K562 (cell line): ENCODE results near the gene SMAD7. TPM values are rescaled to one million over a fixed set of nuclear protein-coding genes. Genes with fewer than 3 reads are reported as not detected.

Experiments used
- BHLHE40 ChIP-seq: IDR thresholded peaks from 2 replicates; pipeline ENCODE4 v1.6.1; 2011; ENCODE audit warnings: low read length, improper control_type of control experiment
- BRD4 ChIP-seq: fragments of 200-600 bp; sonication (generic); IDR thresholded peaks from 2 replicates; pipeline ENCODE4 v1.6.1; 2017; ENCODE audit warnings: inconsistent platforms
- DMBX1 ChIP-seq: fragments of 250-450 bp; sonication (Bioruptor Pico); IDR thresholded peaks from 2 replicates; pipeline ENCODE4 v1.8.0; 2022; ENCODE audit warnings: inconsistent platforms, mild to moderate bottlenecking, moderate library complexity, borderline replicate concordance
- FOSL1 ChIP-seq: fragments of 200-800 bp; sonication (Bioruptor generic); conservative IDR thresholded peaks from 2 replicates; pipeline ENCODE4 v1.6.1; 2016; ENCODE audit warnings: missing genetic modification characterization, missing compliant biosample characterization
- L3MBTL2 ChIP-seq: fragments of 450-650 bp; IDR thresholded peaks from 2 replicates; pipeline ENCODE4 v1.6.1; 2016; ENCODE audit warnings: mild to moderate bottlenecking, moderate library complexity
- MCM5 ChIP-seq: fragments of 450-650 bp; IDR thresholded peaks from 2 replicates; pipeline ENCODE4 v1.6.1; 2016; ENCODE audit warnings: low read depth
- MTA3 ChIP-seq: fragments of 450-650 bp; formaldehyde crosslinking; IDR thresholded peaks from 2 replicates; pipeline ENCODE4 v1.6.1; 2017; ENCODE audit warnings: mild to moderate bottlenecking, borderline replicate concordance
- NR4A1 ChIP-seq, 2 experiments: fragments of 250-450 bp in 1 of 2; fragments of 450-650 bp in 1 of 2; sonication (Bioruptor Pico) in 1 of 2; IDR thresholded peaks; 2 replicates each; pipeline versions ENCODE4 v1.4.0 to v1.6.1; 2016 to 2020; ENCODE audit warnings: mild to moderate bottlenecking in 2 of 2, missing compliant biosample characterization in 1 of 2, missing genetic modification characterization in 1 of 2, moderate library complexity in 1 of 2
- SREBF2 ChIP-seq: sonication (generic); formaldehyde crosslinking; IDR thresholded peaks from 2 replicates; pipeline ENCODE4 v1.4.0; 2020; ENCODE audit warnings: mild to moderate bottlenecking, missing genetic modification reagents
- WHSC1 ChIP-seq: IDR thresholded peaks from one replicate; pipeline ENCODE4 v1.6.1; 2012; ENCODE audit warnings: low read length, control low read depth, inconsistent platforms
- ZBTB1 ChIP-seq: sonication (generic); formaldehyde crosslinking; IDR thresholded peaks from 2 replicates; pipeline ENCODE4 v1.8.1; 2023; ENCODE audit warnings: missing genetic modification reagents, low read depth, mild to moderate bottlenecking, borderline replicate concordance
- ZNF584 ChIP-seq: fragments of 200-800 bp; sonication (Bioruptor generic); IDR thresholded peaks from 2 replicates; pipeline ENCODE4 v1.6.1; 2016; ENCODE audit warnings: low read depth, mild to moderate bottlenecking, missing genetic modification characterization, missing compliant biosample characterization
- ZZZ3 ChIP-seq: fragments of 450-650 bp; IDR thresholded peaks from 2 replicates; pipeline ENCODE4 v1.6.1; 2016; ENCODE audit warnings: antibody characterized with exemption, mild to moderate bottlenecking, moderate library complexity
- polyA plus RNA-seq, 8 experiments: library from polyadenylated mRNA; depleted of rRNA in 4 of 8; stranded (reverse) in 5 of 8; unstranded in 3 of 8; fragments of >200 nt; fragmentation: Nextera tagmentation in 2 of 8; fragmentation: Illumina TruSeq in 1 of 8; extraction: Ambion mirVana in 2 of 8; extraction: Trizol in 1 of 8; gene quantifications; 2 replicates each; pipeline versions ENCODE4 v1.2.1 to v1.2.3, GENCODE V29; 2011 to 2014; ENCODE audit warnings: inconsistent platforms in 1 of 8, missing spikeins in 1 of 8
- total RNA-seq, 7 experiments: library from RNA; depleted of rRNA in 6 of 7; stranded (reverse); fragments of >200 nt in 6 of 7; fragmentation: Illumina TruSeq in 2 of 7; extraction: Trizol in 2 of 7; gene quantifications; 2 replicates each; pipeline versions ENCODE4 v1.2.1 to v1.2.3, GENCODE V29; 2011 to 2021; ENCODE audit warnings: low replicate concordance in 1 of 7
- TF ChIP-seq, protein P1 (sequence below), 2 experiments: fragments of 450-650 bp; formaldehyde crosslinking in 1 of 2; IDR thresholded peaks; 2 replicates each; pipeline versions ENCODE4 v1.4.0 to v1.6.1; 2014 to 2020; ENCODE audit warnings: mild to moderate bottlenecking in 2 of 2, borderline replicate concordance in 1 of 2, low read depth in 1 of 2
- TF ChIP-seq, protein P2 (sequence below): fragments of 450-650 bp; IDR thresholded peaks from 2 replicates; pipeline ENCODE4 v1.7.1; 2018; ENCODE audit warnings: mild to moderate bottlenecking, low read depth; ENCODE audit not compliant: partially characterized antibody

The SMAD7 gene
- total and polyA plus RNA-seq, 9 of the 15 experiments (the other 6 are each of a cell fraction or from before 2014, with no cell fraction given), result 0.13 to 3.0 (median 1.6) TPM

DNA sequence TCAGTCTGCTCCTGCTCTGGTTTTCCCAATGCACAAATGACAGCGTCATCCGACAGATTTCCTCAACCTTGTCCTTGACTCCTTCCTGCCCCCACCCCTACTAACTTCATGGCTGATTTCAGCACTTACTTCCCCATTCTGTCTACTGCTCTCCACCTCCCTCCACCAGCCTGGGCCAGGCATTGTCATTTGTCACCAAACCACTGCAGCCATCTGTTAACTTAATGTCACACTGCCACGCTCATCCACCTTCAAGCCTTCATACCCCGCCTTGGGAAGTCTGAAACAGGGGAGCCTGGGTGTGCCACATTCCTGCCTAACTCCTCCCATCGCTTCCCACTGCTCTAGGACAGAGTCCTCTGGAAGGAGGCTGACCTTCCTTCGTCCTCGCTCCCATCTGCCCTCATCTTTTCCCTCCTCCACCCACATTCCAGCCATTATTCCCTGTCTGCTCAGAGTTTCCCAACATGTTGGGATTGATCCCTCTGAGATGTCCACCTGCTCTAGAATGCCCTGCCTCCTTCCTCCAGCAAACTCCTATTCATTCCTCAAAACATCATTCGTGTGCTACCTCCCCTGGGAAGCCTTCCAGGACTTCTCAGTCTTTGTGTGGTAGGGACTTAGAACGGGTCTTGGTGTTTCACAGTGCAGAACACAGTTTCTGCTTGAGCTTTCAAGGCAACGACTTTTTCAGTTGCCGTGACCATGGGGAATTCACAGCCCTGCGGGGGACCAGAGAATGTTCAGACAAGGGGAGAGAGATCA is 42.2 kb upstream of the SMAD7 start (continued):
- TF ChIP-seq, protein P1, sequence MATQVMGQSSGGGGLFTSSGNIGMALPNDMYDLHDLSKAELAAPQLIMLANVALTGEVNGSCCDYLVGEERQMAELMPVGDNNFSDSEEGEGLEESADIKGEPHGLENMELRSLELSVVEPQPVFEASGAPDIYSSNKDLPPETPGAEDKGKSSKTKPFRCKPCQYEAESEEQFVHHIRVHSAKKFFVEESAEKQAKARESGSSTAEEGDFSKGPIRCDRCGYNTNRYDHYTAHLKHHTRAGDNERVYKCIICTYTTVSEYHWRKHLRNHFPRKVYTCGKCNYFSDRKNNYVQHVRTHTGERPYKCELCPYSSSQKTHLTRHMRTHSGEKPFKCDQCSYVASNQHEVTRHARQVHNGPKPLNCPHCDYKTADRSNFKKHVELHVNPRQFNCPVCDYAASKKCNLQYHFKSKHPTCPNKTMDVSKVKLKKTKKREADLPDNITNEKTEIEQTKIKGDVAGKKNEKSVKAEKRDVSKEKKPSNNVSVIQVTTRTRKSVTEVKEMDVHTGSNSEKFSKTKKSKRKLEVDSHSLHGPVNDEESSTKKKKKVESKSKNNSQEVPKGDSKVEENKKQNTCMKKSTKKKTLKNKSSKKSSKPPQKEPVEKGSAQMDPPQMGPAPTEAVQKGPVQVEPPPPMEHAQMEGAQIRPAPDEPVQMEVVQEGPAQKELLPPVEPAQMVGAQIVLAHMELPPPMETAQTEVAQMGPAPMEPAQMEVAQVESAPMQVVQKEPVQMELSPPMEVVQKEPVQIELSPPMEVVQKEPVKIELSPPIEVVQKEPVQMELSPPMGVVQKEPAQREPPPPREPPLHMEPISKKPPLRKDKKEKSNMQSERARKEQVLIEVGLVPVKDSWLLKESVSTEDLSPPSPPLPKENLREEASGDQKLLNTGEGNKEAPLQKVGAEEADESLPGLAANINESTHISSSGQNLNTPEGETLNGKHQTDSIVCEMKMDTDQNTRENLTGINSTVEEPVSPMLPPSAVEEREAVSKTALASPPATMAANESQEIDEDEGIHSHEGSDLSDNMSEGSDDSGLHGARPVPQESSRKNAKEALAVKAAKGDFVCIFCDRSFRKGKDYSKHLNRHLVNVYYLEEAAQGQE (IDR thresholded peaks at IDR 0.05; ENCODE audit: borderline replicate concordance), result peak; percentile 40; the same call in 1 of the 2 replicates
- TF ChIP-seq, protein P1 (CRISPR knock-in tag; IDR thresholded peaks at IDR 0.05; ENCODE audit: low read depth), result no peak
- no peak for TF ChIP-seq NR4A1 (CRISPR knock-in tag; IDR thresholded peaks at IDR 0.05)
- no peak for TF ChIP-seq NR4A1 (tag; IDR thresholded peaks at IDR 0.05)
- TF ChIP-seq ZBTB1, result no peak
- no peak for TF ChIP-seq ZNF584 (CRISPR knock-in tag)
- TF ChIP-seq FOSL1 (tag), result no peak
- TF ChIP-seq, protein P2, sequence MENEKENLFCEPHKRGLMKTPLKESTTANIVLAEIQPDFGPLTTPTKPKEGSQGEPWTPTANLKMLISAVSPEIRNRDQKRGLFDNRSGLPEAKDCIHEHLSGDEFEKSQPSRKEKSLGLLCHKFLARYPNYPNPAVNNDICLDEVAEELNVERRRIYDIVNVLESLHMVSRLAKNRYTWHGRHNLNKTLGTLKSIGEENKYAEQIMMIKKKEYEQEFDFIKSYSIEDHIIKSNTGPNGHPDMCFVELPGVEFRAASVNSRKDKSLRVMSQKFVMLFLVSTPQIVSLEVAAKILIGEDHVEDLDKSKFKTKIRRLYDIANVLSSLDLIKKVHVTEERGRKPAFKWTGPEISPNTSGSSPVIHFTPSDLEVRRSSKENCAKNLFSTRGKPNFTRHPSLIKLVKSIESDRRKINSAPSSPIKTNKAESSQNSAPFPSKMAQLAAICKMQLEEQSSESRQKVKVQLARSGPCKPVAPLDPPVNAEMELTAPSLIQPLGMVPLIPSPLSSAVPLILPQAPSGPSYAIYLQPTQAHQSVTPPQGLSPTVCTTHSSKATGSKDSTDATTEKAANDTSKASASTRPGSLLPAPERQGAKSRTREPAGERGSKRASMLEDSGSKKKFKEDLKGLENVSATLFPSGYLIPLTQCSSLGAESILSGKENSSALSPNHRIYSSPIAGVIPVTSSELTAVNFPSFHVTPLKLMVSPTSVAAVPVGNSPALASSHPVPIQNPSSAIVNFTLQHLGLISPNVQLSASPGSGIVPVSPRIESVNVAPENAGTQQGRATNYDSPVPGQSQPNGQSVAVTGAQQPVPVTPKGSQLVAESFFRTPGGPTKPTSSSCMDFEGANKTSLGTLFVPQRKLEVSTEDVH, result no peak
- no peak for TF ChIP-seq BRD4
- TF ChIP-seq DMBX1 (CRISPR knock-in tag), result no peak
- TF ChIP-seq MCM5, result no peak
- no peak for TF ChIP-seq WHSC1
- peak; percentile 22; the same call in 1 of the 2 replicates for TF ChIP-seq MTA3
- no peak for TF ChIP-seq ZZZ3
- TF ChIP-seq BHLHE40, result no peak
- no peak for TF ChIP-seq SREBF2 (CRISPR knock-in tag)
- 0 out of 2 replicates have a peak, but pooled peaks have one; percentile 15 for TF ChIP-seq L3MBTL2
